HG02981 (cell line): Measurements from ENCODE around the gene NHLH1.

ENCODE experiments used
- ATAC-seq: cut with Tn5 transposase; IDR thresholded peaks from one replicate; pipeline ENCODE4 v1.9.1; 2021; ENCODE audit warnings: mild to moderate bottlenecking, moderate library complexity; ENCODE audit not compliant: unreplicated experiment

Gene NHLH1

DNA sequence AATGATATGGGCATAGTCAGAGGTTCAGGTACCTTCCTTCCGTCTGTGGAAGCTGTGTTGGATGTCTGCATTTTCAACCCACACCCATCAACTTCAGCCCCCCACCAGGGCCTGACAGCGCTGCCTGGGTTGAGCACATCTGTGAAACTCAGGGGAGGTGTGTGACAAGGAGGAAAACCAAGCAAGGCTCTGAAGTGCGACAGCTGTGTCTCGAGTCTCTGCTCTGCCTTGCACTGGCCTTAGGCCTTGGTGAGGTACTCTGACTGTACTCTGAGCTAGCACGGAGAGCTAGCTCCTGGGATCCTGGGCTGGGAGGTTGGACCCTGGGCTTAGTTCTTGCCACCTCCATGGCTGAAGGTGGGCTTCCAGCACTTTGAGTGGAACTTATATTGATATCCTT, 42.6 kb downstream of the NHLH1 start:
- ATAC-seq: no peak

- no peak for ATAC-seq
Observed at GRCh38 chr1:160410406-160411005, 43.6 kb downstream of the NHLH1 start.

- ATAC-seq: no peak
Observed at GRCh38 chr1:160411271-160412027, 44.6 kb downstream of the NHLH1 start.

DNA sequence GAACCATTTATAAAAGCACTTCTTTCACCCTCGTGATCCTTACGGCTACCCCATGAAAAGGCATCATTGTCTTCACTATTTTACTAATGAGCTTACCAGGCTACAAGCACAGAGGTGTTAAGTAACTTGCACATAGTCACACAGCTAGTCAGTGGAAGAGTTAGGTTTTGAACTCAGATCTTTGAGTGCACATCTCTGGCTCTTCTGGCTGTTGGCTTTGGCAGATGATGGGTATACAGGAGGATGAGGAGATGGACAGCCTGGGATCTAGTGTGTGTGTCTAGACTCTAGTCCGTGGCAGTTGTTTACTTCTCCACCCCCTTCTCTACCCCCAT, 45.1 kb downstream of the NHLH1 start:
- no peak for ATAC-seq

DNA sequence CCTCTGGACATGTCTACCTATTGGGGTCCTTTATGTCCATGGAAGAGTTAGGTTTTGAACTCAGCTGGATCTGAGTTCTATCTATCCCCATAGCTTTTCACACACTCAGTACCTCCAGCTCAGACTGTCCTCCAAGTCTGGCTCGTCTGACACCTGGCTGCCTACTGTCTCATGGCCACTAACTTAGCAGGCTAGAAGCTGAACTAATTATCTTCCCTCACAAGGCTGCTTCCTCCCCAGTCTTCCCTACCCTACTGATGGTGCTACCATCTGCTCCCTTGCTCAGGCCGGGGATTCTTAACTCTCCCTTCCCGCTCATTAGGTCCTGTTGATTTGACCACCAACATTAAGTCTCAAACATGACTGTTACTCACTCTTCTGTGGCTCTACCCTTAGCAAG, 46.8 kb downstream of the NHLH1 start:
- ATAC-seq: no peak

DNA sequence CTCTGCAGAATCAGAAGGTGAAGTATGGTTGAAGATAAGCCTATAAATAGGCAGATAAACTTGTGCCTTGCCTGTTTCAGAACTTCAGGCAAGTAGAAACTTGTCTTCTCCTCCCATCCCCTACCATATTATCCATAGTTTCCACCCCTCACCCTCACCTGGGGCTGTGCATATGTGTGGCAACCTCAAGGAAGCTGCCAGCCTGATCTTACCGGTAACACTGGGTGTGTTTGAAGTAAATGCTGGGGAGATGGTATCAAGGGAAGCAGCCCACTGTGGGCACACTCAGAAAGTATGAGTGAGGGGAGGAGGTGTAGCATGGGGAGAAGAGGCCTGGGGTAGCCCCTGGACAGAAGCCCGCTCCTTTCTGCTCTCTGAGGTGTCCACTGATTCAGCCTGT, 48.0 kb downstream of the NHLH1 start:
- no peak for ATAC-seq

DNA sequence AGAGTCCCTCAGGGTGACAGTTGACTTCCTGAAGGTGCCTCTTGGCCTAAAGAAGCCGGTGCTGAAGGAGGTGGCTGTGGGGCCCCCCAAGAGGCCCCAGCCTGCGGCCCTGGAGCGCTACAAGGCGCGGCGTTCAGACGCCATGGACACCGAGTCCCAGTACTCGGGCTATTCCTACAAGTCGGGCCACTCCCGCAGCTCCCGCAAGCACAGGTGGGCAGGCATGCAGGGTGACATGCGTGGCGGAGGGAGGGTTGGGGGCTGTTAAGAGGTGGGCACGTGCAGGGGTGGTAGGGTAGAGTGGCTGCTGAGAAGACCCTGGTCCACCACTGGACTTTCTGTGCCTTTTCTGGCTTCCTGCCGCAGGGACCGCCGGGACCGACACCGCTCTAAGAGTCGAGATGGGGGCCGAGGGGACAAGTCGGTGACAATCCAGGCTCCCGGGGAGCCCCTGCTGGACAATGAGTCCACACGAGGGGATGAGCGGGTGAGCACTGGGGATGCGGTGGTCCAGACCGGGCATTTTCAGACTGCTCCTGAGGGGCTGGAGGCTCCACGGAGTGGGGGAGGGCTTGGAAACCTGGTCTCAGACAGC, 48.9 kb downstream of the NHLH1 start:
- ATAC-seq: no peak

DNA sequence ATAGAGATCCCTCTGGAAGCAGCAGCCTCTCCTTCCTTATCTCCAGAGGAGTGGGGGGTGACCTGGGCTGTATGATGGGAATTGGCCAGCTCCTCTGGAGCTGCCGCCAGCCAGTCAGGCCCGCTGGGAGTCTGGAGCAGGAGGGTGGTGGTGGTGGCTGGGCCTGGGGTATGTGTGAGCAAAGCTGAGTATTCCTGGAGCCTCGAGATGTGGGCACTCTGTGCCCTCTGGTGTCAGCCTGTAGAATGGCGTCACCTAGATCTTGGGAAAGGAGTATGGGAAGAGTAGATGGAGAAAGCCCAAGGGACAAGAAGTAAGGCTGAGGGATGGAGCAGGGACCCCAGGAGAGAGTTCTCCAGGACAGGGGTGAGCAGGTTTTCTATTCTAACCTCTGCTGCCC, 49.5 kb downstream of the NHLH1 start:
- no peak for ATAC-seq

DNA sequence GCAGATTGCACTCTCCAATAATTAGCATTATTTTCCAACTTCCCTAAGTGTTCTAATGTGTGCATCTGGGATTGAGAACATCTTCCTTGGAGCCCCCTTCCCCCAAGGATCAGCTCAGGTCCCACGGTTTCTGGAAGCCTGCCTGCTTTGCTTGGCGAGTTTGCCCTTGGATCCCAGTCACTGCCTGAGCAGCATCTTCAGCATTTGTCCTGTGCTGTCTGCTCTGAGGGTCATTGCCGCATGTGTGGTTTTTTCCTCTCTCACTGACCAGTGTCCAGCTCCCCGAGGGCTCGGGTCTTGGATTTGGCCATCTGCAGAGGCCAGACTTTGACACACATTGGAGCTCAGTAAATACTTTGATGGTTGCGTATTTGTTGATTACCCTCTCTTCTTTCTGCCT, 51.6 kb downstream of the NHLH1 start:
- ATAC-seq: no peak

GRCh38 chr1:160419150-160419837, 52.4 kb downstream of the NHLH1 start:
- no peak for ATAC-seq

GRCh38 chr1:160419838-160420169, 52.9 kb downstream of the NHLH1 start:
- ATAC-seq: no peak

DNA sequence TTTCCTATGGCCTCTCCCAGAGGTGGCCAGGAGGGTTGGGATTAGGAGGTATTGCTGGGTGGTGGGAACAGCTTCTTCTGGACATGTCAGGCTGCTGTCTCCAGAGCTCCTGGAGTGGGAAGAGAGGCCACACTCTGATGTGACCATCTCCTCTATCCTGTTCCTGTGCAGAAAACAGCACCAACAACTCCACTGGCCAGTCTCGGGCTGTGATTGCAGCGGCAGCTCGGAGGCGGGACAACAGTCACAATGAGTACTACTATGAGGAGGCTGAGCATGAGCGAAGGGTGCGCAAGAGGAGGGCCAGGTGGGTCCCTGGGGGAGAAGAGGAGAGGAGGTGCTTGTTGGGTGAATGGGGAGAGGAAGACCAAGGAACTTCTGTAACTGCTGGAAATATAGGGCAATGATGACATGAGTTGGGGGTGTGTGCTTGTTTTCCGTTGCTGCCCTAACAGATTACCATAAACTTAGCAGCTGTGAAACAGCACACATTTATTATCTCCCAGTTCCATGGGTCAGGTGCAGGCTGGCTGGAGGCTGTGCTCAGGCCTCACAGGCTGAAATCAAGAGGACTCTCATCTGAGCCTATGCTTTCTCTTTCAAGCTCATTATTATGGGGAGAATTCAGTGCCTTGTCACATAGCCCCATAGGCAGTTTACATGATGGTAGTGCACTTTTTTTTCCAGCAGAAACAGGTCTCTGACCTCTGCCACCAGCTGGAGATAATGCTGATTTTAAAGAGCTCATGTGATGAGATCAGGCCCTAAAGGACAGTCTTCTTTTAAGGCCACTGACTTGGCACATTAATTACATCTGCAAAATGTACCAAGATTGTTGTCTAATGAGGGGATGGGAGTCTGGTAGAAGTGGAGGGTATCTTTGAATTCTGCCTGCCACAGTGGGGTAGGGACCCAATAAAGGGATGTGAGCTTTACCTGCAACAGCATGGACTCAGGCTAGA, 54.3 kb downstream of the NHLH1 start:
- no peak for ATAC-seq

DNA sequence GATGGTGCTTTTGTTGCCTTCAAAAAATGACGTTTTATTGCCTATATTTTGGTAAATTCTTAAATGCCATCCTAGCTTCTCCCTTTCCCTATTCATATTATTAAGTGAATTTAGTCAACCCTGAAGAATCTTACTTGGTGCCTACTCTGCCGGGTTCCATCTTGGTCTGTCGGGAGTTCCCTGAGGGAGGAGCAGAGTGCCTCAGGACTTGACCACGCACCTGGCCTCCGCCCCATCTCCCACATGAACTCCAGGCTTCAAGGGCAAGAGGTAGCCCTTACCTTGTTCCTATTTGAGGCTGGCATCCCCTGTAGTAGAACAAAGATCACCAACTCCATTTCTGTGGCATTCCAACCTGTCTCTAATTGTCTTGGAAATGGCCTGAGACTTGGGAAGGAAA, 55.0 kb downstream of the NHLH1 start:
- no peak for ATAC-seq
